COLO829 (cell line): ENCODE data around the gene EIF1.
"Not testable (repeated sequence)": the region's sequence is repeated elsewhere in the genome, so short reads cannot be mapped to it uniquely, and the experiment has no call there.

Experiments used
- DNase-seq: peaks from one replicate; pipeline ENCODE4 v3.0.0; 2012; ENCODE audit warnings: low spot score

Gene EIF1

GRCh38 chr17:41700843-41701242 lies 12.2 kb downstream of the EIF1 start:
- DNase-seq, result not testable (repeated sequence)

- no peak for DNase-seq
Measured at GRCh38 chr17:41702712-41703111, 14.0 kb downstream of the EIF1 start.

GRCh38 chr17:41705271-41705991 lies 16.7 kb downstream of the EIF1 start:
- no peak for DNase-seq

- DNase-seq, result no peak
Measured at GRCh38 chr17:41707803-41708669, 19.4 kb downstream of the EIF1 start.

GRCh38 chr17:41710472-41711090 lies 21.9 kb downstream of the EIF1 start:
- peak; percentile 62 for DNase-seq

GRCh38 chr17:41711669-41712400 lies 23.1 kb downstream of the EIF1 start, which contains the start of gene GAST:
TSS of gene GAST (plus strand) at chr17:41712331. CDS start at chr17:41715437, 3,106 bp downstream.
- DNase-seq, result no peak

- peak; percentile 86 for DNase-seq
Measured at GRCh38 chr17:41717408-41718286, 29.0 kb downstream of the EIF1 start.

- no peak for DNase-seq
Measured at GRCh38 chr17:41718287-41718645, 29.6 kb downstream of the EIF1 start.

- no peak for DNase-seq
Measured at GRCh38 chr17:41722231-41722630, 33.5 kb downstream of the EIF1 start.

GRCh38 chr17:41723801-41724475 lies 35.3 kb downstream of the EIF1 start:
- DNase-seq, result no peak

- no peak for DNase-seq
Measured at GRCh38 chr17:41724476-41725050, 35.9 kb downstream of the EIF1 start.

GRCh38 chr17:41725134-41725533 lies 36.4 kb downstream of the EIF1 start:
- DNase-seq, result no peak

GRCh38 chr17:41728056-41728455 lies 39.4 kb downstream of the EIF1 start:
- DNase-seq, result no peak

- DNase-seq, result no peak
Measured at GRCh38 chr17:41730479-41730878, 41.8 kb downstream of the EIF1 start.

GRCh38 chr17:41731836-41732235 lies 43.2 kb downstream of the EIF1 start:
- no peak for DNase-seq

GRCh38 chr17:41733348-41734138 lies 44.9 kb downstream of the EIF1 start:
- DNase-seq, result no peak

GRCh38 chr17:41734139-41734948 lies 45.7 kb downstream of the EIF1 start, which contains the start of gene HAP1:
TSS of gene HAP1 (minus strand) at chr17:41734643. CDS start at chr17:41734634, 9 bp downstream.
- no peak for DNase-seq

GRCh38 chr17:41734949-41735313 lies 46.2 kb downstream of the EIF1 start:
- no peak for DNase-seq
